Endodermal cell (in vitro differentiated cells): ENCODE data around the gene TTC31. TPM values are rescaled to one million over a fixed set of nuclear protein-coding genes. Genes with fewer than 3 reads are reported as not detected.
A peak's percentile ranks its signal among the peaks of the same experiment; 100 is the strongest.

Experiments
- DNase-seq: peaks from one replicate; pipeline ENCODE4 v3.0.0-alpha.2; 2017
- H3K27ac ChIP-seq: 2 replicates; pipeline ENCODE4 v1.5.1; 2013; ENCODE audit warnings: mild to moderate bottlenecking, low read depth, low read length, moderate library complexity
- H3K27me3 ChIP-seq: 2 replicates; pipeline ENCODE4 v1.6.1; 2013; ENCODE audit warnings: mild to moderate bottlenecking, low read length, moderate library complexity; ENCODE audit not compliant: insufficient read depth, control insufficient read depth, poor library complexity, severe bottlenecking
- H3K36me3 ChIP-seq: 2 replicates; pipeline ENCODE4 v1.7.0; 2013; ENCODE audit warnings: mild to moderate bottlenecking, low read length, moderate library complexity; ENCODE audit not compliant: control insufficient read depth, insufficient read depth
- H3K4me1 ChIP-seq: one replicate; pipeline ENCODE4 v1.7.0; 2013; ENCODE audit warnings: low read length; ENCODE audit not compliant: control insufficient read depth, insufficient read depth
- H3K4me3 ChIP-seq: 2 replicates; pipeline ENCODE4 v1.5.1; 2013; ENCODE audit warnings: mild to moderate bottlenecking, low read length, moderate library complexity
- H3K9ac ChIP-seq: 2 replicates; pipeline ENCODE4 v1.6.1; 2013; ENCODE audit warnings: mild to moderate bottlenecking, low read length, moderate library complexity; ENCODE audit not compliant: poor library complexity, severe bottlenecking; ENCODE audit errors: extremely low read depth
- H3K9me3 ChIP-seq: 2 replicates; pipeline ENCODE4 v1.6.1; 2013; ENCODE audit warnings: mild to moderate bottlenecking, low read length, moderate library complexity; ENCODE audit not compliant: control insufficient read depth
- H3K27ac Mint-ChIP-seq: 2 replicates; pipeline ENCODE4 v1.8.0; 2020; ENCODE audit warnings: mixed read lengths
- H3K27me3 Mint-ChIP-seq: 2 replicates; pipeline ENCODE4 v1.8.0; 2021; ENCODE audit warnings: mild to moderate bottlenecking, mixed read lengths; ENCODE audit not compliant: insufficient read depth
- H3K36me3 Mint-ChIP-seq: 2 replicates; pipeline ENCODE4 v1.8.0; 2020; ENCODE audit warnings: low read depth, mixed read lengths
- H3K4me1 Mint-ChIP-seq: 2 replicates; pipeline ENCODE4 v1.8.0; 2020; ENCODE audit warnings: mixed read lengths
- H3K4me3 Mint-ChIP-seq: 2 replicates; pipeline ENCODE4 v1.8.0; 2020; ENCODE audit warnings: mild to moderate bottlenecking, moderate library complexity, mixed read lengths
- H3K9me3 Mint-ChIP-seq: 2 replicates; pipeline ENCODE4 v1.8.0; 2020; ENCODE audit warnings: mild to moderate bottlenecking, mixed read lengths
- WGBS, 2 experiments: methylation state at CpG; one replicate each; pipeline versions ENCODE4 v1.1.5 to v1.1.7; 2013; ENCODE audit warnings: missing lambda C conversion rate in 2 of 2, mixed read lengths in 1 of 2; ENCODE audit not compliant: insufficient coverage in 1 of 2, insufficient read length in 1 of 2; 5-methylcytosine and 5-hydroxymethylcytosine counted together
- total RNA-seq, 2 donors: library from RNA; stranded (reverse); fragmentation: NEBNext Ultra II Directional in 1 of 2; extraction: Animal tissue kit (Norgen Biotek cat#: 25700) in 1 of 2; gene quantifications; 2 replicates in 1 of 2; 3 replicates in 1 of 2; pipeline ENCODE4 v1.2.1, GENCODE V29; 2021
- TF ChIP-seq, protein P1 (sequence below): fragments of 200-600 bp; sonication (generic); conservative IDR thresholded peaks from 2 replicates; pipeline ENCODE4 v1.5.0; 2021; ENCODE audit warnings: antibody characterized with exemption, mild to moderate bottlenecking

The TTC31 gene
- total RNA-seq, 2 donors from 2014 or later = 31.5 to 32.4 TPM

DNA sequence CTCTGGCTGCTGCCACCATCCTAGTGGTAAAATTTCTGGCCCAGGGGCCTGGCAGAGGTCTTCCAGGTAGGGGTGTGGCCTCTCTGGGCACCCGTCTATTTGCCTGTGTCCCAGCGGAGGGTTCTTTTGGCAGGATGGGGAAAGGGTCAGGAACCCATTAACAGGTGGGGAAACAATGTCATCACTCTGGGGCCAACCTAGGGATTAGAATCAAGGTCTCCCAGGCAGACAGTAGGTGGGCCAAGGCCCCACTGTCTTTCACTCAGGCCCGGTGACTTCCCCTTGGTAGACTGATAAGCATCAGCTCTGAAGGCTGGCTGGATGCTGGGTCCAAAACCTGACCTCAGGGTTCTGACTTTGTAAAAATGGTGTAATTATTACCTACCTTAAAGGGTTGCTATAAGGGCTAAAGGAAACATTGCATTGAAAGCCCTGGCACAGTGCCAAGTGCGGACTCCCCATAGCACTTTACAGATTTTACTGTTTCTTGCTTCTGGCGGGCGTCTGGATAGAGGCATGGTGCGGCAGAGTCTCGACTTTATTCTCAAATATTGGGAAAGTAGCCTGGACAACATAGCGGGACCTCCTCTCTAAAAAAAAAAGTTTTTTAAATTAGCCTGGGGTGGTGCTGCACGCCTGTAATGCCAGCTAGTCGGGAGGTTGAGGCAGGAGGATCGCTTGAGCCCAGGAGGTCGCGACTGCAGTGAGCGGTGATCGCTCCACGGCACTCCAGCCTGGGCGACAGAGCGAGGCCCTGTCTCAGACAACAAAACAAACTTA, 14.3 kb downstream of the TTC31 start:
- H3K9me3 ChIP-seq = no peaks in the 10 kb centered on the region
- 80 to 84% methylated on average over 7 to 19 of the region's 19 CpGs for WGBS, 2 experiments
- Mint-ChIP-seq H3K4me1 (peaks cover 22% of the 10 kb centered on the region), H3K27me3 (peaks cover 73% of the 10 kb centered on the region), H3K9me3 (no peaks in the 10 kb centered on the region), H3K4me3 (peak overlapping the region; percentile 51), H3K27ac (no peak overlapping the region), H3K36me3 (peaks cover 18% of the 10 kb centered on the region)
- peaks cover 20% of the 10 kb centered on the region for H3K36me3 ChIP-seq
- H3K27ac ChIP-seq = no peak overlapping the region
- peaks cover 67% of the 10 kb centered on the region for H3K27me3 ChIP-seq
- no peaks in the 10 kb centered on the region for H3K4me1 ChIP-seq
- DNase-seq = no peak
- no peak overlapping the region for H3K9ac ChIP-seq
- peak overlapping the region; percentile 75 for H3K4me3 ChIP-seq
- TF ChIP-seq, protein P1, sequence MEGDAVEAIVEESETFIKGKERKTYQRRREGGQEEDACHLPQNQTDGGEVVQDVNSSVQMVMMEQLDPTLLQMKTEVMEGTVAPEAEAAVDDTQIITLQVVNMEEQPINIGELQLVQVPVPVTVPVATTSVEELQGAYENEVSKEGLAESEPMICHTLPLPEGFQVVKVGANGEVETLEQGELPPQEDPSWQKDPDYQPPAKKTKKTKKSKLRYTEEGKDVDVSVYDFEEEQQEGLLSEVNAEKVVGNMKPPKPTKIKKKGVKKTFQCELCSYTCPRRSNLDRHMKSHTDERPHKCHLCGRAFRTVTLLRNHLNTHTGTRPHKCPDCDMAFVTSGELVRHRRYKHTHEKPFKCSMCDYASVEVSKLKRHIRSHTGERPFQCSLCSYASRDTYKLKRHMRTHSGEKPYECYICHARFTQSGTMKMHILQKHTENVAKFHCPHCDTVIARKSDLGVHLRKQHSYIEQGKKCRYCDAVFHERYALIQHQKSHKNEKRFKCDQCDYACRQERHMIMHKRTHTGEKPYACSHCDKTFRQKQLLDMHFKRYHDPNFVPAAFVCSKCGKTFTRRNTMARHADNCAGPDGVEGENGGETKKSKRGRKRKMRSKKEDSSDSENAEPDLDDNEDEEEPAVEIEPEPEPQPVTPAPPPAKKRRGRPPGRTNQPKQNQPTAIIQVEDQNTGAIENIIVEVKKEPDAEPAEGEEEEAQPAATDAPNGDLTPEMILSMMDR = no peak

DNA sequence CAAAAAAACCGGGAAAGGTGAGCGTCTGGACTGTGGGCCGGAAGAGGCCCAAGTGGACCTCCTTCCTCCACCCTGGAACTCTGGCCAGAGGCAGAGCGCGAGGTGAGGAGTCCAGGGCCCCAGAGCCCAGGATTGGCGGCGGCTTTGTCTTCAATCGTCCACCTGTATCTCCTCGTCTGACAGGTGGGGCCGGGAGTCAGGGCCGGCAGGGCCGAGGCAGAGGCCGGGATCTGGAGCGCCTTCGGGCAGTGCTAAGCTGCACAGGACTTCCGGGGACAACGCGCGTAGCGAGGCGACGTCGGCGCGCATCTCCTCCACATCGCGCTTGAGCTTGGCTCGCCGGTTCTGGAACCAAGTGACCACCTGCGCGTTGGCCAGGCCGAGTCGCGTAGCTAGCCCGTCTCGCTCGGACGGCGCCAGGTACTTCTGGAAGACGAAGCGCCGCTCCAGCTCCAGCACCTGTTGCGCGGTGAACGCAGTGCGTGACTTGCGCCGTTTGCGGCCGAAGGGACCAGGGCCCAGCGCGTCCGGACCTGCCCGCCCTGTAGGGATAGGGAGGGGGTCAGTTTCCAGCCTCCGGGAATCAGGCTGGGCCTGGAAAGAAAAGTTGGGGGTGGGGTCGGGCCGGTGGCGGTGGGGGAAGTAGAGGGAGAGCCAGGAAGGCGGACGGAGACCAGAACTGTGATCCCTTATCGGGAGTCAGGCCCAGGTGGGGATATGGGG, 15.1 kb downstream of the TTC31 start:
- Histone ChIP-seq H3K4me1 (no peaks in the 10 kb centered on the region), H3K27ac (no peak overlapping the region), H3K9me3 (no peaks in the 10 kb centered on the region), H3K4me3 (peak overlapping the region; percentile 75), H3K27me3 (peaks cover 75% of the 10 kb centered on the region), H3K36me3 (peaks cover 14% of the 10 kb centered on the region), H3K9ac (no peak overlapping the region)
- WGBS, 2 experiments = 8 to 10% methylated on average over 21 to 61 of the region's 61 CpGs
- no peak overlapping the region for H3K27ac Mint-ChIP-seq
- peak overlapping the region; percentile 51 for H3K4me3 Mint-ChIP-seq
- H3K36me3 Mint-ChIP-seq = peaks cover 14% of the 10 kb centered on the region
- H3K27me3 Mint-ChIP-seq = peaks cover 80% of the 10 kb centered on the region
- TF ChIP-seq, protein P1 = no peak
- H3K9me3 Mint-ChIP-seq = no peaks in the 10 kb centered on the region
- H3K4me1 Mint-ChIP-seq = peaks cover 24% of the 10 kb centered on the region
- peak; percentile 85 for DNase-seq

DNA sequence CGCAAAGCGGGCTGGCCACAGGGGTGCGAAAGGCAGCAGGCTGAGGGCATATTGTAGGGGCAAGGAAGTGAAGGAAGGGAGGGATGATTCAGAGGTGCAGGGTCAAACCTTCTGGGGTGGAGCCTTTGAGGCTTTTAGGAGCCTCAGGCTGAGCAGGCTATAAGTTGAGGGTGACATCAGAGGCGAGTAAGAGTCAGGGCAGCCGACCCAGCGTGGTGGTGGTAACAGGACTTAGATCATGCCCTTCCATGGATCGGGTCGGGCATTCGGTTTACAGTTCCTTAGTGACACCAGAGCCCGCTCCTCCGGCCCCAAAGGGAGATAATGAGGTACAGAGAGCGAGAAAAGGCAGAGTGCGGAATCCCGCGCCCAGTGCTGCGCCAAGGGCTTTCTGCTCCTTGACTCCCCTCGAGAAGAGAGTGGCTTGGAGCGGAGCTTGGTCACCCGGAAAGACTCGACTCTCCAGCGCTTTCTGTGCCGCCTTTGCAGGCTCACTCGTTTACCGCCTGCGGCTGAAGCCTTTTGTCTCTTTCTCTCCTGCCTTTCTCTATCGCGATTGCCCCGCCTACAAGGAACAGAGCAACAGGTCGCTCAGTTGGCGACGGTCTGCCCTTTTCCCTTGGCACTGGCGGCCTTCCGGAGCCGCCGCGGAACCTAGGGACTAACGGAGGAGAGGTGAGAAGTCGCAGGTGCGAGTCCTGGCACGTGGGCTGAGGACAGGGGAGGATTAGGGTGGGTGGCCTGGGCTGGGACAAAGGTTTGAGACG, 15.8 kb downstream of the TTC31 start:
- Mint-ChIP-seq H3K9me3 (no peaks in the 10 kb centered on the region), H3K4me1 (peaks cover 26% of the 10 kb centered on the region), H3K27me3 (peaks cover 88% of the 10 kb centered on the region), H3K36me3 (peaks cover 8% of the 10 kb centered on the region), H3K4me3 (peak overlapping the region; percentile 51), H3K27ac (no peak overlapping the region)
- no peaks in the 10 kb centered on the region for H3K4me1 ChIP-seq
- no peak for DNase-seq
- peaks cover 82% of the 10 kb centered on the region for H3K27me3 ChIP-seq
- peaks cover 7% of the 10 kb centered on the region for H3K36me3 ChIP-seq
- no peak overlapping the region for H3K27ac ChIP-seq
- peak overlapping the region; percentile 75 for H3K4me3 ChIP-seq
- WGBS, 2 experiments = 2 to 3% methylated on average over 33 to 41 of the region's 41 CpGs
- no peaks in the 10 kb centered on the region for H3K9me3 ChIP-seq
- TF ChIP-seq, protein P1 = no peak
- peak overlapping the region; percentile 12 for H3K9ac ChIP-seq
